ENCODE measurements around the gene CXCL8. TPM values are rescaled to one million over a fixed set of nuclear protein-coding genes. Genes with fewer than 3 reads are reported as not detected.

Gene CXCL8
- total RNA-seq, 1 donor, result 294 TPM

DNA sequence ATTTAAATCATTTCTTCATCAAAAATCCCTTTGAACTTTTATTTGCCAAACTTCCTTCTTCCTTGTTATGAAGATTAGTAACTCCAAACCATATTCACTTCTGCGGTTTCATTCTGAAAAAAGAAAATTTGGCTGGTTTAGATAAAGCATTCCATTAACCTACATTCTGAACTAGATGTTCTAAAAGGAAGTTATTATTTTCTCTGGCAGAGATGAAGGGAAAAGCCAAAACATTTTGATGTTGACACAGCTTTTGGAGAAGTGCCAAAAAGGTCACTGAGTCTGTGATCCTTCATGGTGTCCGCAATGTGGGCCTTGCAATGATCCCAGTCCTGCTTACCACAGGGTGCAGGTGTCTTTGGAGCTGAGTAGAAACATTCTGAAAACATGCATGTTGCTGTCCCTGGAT is 36.0 kb downstream of the CXCL8 start:
- TF ChIP-seq, protein P1, sequence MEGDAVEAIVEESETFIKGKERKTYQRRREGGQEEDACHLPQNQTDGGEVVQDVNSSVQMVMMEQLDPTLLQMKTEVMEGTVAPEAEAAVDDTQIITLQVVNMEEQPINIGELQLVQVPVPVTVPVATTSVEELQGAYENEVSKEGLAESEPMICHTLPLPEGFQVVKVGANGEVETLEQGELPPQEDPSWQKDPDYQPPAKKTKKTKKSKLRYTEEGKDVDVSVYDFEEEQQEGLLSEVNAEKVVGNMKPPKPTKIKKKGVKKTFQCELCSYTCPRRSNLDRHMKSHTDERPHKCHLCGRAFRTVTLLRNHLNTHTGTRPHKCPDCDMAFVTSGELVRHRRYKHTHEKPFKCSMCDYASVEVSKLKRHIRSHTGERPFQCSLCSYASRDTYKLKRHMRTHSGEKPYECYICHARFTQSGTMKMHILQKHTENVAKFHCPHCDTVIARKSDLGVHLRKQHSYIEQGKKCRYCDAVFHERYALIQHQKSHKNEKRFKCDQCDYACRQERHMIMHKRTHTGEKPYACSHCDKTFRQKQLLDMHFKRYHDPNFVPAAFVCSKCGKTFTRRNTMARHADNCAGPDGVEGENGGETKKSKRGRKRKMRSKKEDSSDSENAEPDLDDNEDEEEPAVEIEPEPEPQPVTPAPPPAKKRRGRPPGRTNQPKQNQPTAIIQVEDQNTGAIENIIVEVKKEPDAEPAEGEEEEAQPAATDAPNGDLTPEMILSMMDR (IDR thresholded peaks at IDR 0.05; ENCODE audit: insufficient read depth, low read depth, low read length), result no peak
- DNase-seq (ENCODE audit: low read depth), result peak; percentile 86
- H3K4me3 ChIP-seq (ENCODE audit: low read depth, low read length), result no peak overlapping the region

DNA sequence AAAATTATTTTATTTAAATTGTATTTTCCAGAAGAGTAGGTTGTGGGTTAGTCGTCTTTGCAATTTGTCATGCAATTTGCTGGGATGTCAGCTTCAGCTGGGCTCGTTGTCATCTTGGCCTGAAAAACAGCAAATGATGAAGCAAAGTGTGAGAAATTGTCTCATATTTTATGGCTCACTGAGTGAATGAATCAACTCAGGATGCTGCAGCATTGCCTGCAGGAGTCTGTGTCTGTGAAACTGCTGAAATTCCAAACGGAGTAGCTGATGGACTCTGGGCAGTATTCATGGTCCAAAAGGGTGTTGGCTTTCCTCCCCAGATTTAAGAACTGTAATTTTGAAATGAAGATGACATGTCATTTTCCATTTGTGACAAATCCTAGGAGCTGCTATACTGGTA is 37.2 kb downstream of the CXCL8 start:
- TF ChIP-seq, protein P1 (IDR thresholded peaks at IDR 0.05; ENCODE audit: insufficient read depth, low read depth, low read length), result no peak
- no peak for DNase-seq (ENCODE audit: low read depth)
- H3K4me3 ChIP-seq (ENCODE audit: low read depth, low read length), result no peak overlapping the region

DNA sequence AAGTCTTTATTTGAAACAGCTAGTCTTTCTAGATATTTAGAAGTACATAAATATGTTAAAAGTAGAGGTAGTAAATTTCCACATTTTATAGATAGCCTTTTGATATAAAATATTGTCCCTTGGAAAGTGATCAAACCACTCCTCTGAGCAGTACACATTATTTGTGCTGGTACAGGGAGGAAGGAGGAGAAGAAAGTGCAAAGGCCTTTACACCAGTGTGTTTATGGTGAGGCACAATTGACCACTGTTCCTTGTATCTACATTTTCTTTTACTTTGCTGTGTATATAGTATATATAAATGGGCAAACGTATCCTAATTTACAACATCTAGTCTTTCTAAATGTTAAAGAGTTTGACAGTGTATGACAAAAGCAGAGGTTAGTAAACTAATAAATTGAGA is 39.9 kb downstream of the CXCL8 start:
- TF ChIP-seq, protein P1 (IDR thresholded peaks at IDR 0.05; ENCODE audit: insufficient read depth, low read depth, low read length), result no peak
- no peak overlapping the region for H3K4me3 ChIP-seq (ENCODE audit: low read depth, low read length)
- no peak for DNase-seq (ENCODE audit: low read depth)

DNA sequence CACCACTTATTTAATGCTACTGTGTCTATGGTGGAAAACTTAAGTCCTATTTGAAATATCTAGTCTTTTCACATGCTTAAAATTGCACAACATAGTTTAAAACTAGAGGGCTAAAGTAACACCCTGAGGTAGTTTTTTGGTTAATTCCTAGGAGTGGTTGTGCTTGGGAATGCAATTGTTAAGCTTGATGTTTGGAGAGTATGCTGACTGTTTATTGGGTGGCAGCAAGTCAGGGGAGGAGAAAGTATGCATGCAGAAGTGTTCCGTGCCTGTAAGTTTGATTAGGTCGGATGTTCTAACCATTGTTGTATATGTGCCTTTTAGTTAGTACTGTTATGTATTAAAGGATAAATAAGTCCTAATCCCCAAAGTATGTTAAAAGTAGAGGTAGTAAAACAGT is 40.5 kb downstream of the CXCL8 start:
- TF ChIP-seq, protein P1 (IDR thresholded peaks at IDR 0.05; ENCODE audit: insufficient read depth, low read depth, low read length), result no peak
- DNase-seq (ENCODE audit: low read depth), result no peak
- no peak overlapping the region for H3K4me3 ChIP-seq (ENCODE audit: low read depth, low read length)

DNA sequence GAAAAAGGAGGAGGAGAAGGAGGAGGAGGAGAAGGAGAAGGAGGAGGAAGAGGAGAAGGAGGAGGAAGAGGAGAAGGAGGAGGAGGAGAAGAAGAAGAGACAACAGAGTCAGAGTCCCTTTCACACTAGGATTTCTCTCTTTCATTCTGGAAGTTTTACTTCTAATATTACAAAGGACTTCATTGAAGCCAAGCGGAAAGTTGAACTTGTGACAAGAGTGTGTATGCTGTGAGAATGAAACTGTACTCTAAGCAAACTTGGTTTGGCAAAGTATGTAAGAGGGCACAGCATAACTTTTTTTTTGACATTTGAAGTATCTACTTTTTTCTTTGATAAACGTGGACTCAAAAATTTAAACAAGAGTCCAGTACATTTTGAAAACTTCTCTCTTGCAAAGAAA is 48.0 kb downstream of the CXCL8 start:
- H3K4me3 ChIP-seq (ENCODE audit: low read depth, low read length), result no peak overlapping the region
- TF ChIP-seq, protein P1 (IDR thresholded peaks at IDR 0.05; ENCODE audit: insufficient read depth, low read depth, low read length), result no peak
- no peak for DNase-seq (ENCODE audit: low read depth)

Other genes with a start within 250 kb of the CXCL8 start
- gene RASSF6, start 120.1 kb upstream of the CXCL8 start, total RNA-seq, result not detected in 2 replicates
- 0.64 and 4.7 TPM in 2 replicates for gene CXCL6, start 96.1 kb downstream of the CXCL8 start, total RNA-seq
- not detected in 2 replicates for gene PF4V1, start 112.7 kb downstream of the CXCL8 start, total RNA-seq
- gene CXCL1, start 128.8 kb downstream of the CXCL8 start, total RNA-seq, result 17.4 and 134 TPM in 2 replicates
- gene PF4, start 241.5 kb downstream of the CXCL8 start, total RNA-seq, result not detected in 2 replicates
- not detected in 2 replicates for gene PPBP, start 247.6 kb downstream of the CXCL8 start, total RNA-seq

Data from fibroblast of villous mesenchyme (primary cell).